NT2/D1 (cell line): ENCODE data around the gene SLC1A1.

Experiments
- SUZ12 ChIP-seq: IDR thresholded peaks from 2 replicates; pipeline ENCODE4 v1.6.1; 2011; ENCODE audit not compliant: insufficient read length, insufficient read depth; ENCODE audit errors: extremely low read depth
- YY1 ChIP-seq: IDR thresholded peaks from 2 replicates; pipeline ENCODE4 v1.6.1; 2011; ENCODE audit not compliant: insufficient read length, insufficient read depth
- ZNF274 ChIP-seq: IDR thresholded peaks from 2 replicates; pipeline ENCODE4 v1.6.1; 2011; ENCODE audit warnings: mild to moderate bottlenecking, low read depth, low read length

DNA sequence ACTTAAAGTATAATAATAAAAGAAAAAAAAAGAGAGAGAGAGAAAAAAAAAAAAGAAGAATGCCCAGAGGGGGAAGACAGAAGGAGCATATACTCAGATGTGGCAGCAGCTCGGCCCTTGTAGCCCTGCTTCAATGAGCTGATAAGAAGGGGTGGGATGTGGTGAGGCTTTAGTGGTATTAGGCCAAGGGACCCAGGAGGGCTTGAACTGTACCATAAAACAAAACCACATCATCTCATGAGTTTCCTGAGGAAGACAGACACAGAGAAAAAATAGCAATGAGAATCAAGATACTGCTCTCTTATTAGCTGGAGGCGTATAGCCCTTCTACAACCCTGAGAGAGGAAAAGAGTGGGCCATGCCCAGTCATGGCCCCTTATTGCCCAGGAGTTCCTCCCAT lies 72.8 kb downstream of the SLC1A1 start:
- TF ChIP-seq YY1 (no peak), ZNF274 (no peak), SUZ12 (no peak)
